Ovary (tissue), 9 donors: ENCODE measurements around the gene MSL1. TPM values are rescaled to one million over a fixed set of nuclear protein-coding genes. Genes with fewer than 3 reads are reported as not detected.
A peak's percentile ranks its signal among the peaks of the same experiment; 100 is the strongest.

ENCODE experiments used
- DNase-seq, 5 donors: peaks; one replicate each; pipeline ENCODE4 v3.0.0-alpha.2; 2019 to 2020
- H3K27ac ChIP-seq, 2 donors: fragments of 200-600 bp; one replicate each; pipeline versions ENCODE4 v1.5.1 to v1.8.0; 2019 to 2022
- H3K27me3 ChIP-seq: fragments of 200-600 bp; one replicate; pipeline ENCODE4 v1.8.0; 2022
- H3K36me3 ChIP-seq: fragments of 200-600 bp; sonication (generic); one replicate; pipeline ENCODE4 v1.5.1; 2019
- H3K4me1 ChIP-seq: one replicate; pipeline ENCODE4 v1.8.1; 2013; ENCODE audit warnings: mild to moderate bottlenecking, moderate library complexity; ENCODE audit not compliant: insufficient read depth
- H3K4me3 ChIP-seq: fragments of 200-600 bp; sonication (generic); one replicate; pipeline ENCODE4 v1.5.1; 2017
- H3K9me3 ChIP-seq, 2 donors: fragments of 200-600 bp in 1 of 2; sonication (generic) in 1 of 2; one replicate each; pipeline versions ENCODE4 v1.5.1 to v1.8.1; 2013 to 2019; ENCODE audit warnings: mild to moderate bottlenecking in 1 of 2, moderate library complexity in 1 of 2
- EP300 ChIP-seq: sonication (generic); formaldehyde crosslinking; IDR thresholded peaks from one replicate; pipeline ENCODE4 v1.6.1; 2017; ENCODE audit warnings: antibody characterized with exemption
- POLR2A ChIP-seq: fragments of 450-650 bp; IDR thresholded peaks from one replicate; pipeline ENCODE4 v1.6.1; 2017; ENCODE audit warnings: antibody characterized with exemption, mild to moderate bottlenecking, moderate library complexity
- WGBS, 3 donors: extraction: QIAGEN DNeasy Blood & Tissue Kit in 1 of 3; methylation state at CpG; one replicate each; pipeline versions ENCODE4 v1.1.5 to v1.1.7; 2013 to 2017; 5-methylcytosine and 5-hydroxymethylcytosine counted together
- intact Hi-C, 4 donors: fragments of 100-400 bp; cut with DNase I; formaldehyde crosslinking; loops; one replicate each; pipeline versions ENCODE4 v1.11.0 to v1.15.1; 2022 to 2023
- polyA plus RNA-seq, 2 donors: library from polyadenylated mRNA; stranded (reverse); fragments of 200-250 nt in 1 of 2; fragments of 350-450 nt in 1 of 2; fragmentation: Illumina TruSeq in 1 of 2; extraction: RNeasy Lipid Tissue Mini Kit (QIAGEN cat#74804) in 1 of 2; gene quantifications; one replicate each; pipeline ENCODE4 v1.2.3, GENCODE V29; 2013 to 2014
- total RNA-seq, 7 donors: library from RNA; depleted of rRNA in 2 of 7; stranded (reverse); fragments of >200 nt in 2 of 7; fragmentation: NEBNext Ultra II Directional in 3 of 7; extraction: Animal tissue kit (Norgen Biotek cat#: 25700) in 3 of 7; gene quantifications; one replicate each; pipeline versions ENCODE4 v1.1.0 to v1.2.4, GENCODE V29; 2016 to 2023
- TF ChIP-seq, protein P1 (sequence below), 3 donors: fragments of 450-650 bp in 2 of 3; fragments of 200-600 bp in 1 of 3; IDR thresholded peaks; one replicate each; pipeline versions ENCODE4 v1.5.1 to v1.8.0; 2016 to 2022; ENCODE audit warnings: antibody characterized with exemption in 3 of 3, mild to moderate bottlenecking in 1 of 3
- donor health status: DM: no; HTN: no; CAD: no; lungs with moderate emphysema.
- donor health status: DM: no; HTN: no; CAD: no.
- donor health status: Bipolar disorder and iron deficiency.
- donor health status: DM: yes; HTN: yes; CAD: no.
- donor health status: DM: no; HTN: no; CAD: no.
- donor health status: DM: yes; HTN: yes; CAD: no.

MSL1 gene
- total and polyA plus RNA-seq, 9 donors: 59.6 to 122 (median 83.3) TPM

DNA sequence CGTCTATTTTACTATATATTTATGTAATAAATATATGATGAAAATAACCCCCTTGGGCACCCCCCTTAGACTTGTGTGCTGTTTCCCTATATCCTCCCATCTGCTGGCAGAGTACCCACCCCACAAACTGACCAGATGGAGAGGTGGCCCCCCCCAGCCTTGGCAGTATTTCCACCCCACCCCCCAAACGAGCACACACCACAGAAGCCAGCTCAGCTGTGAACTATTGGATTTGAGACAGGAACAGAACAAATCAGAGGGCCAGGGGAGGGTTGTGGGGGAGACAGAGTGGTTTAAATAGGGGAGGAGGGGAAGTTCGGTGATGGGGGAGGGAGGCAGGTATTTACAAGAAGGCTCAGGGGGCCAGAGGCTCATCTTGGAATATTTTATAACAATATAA is 29.2 kb upstream of the MSL1 start:
- Histone ChIP-seq H3K4me3 (no peak overlapping the region), H3K4me1 (peaks cover 28% of the 10 kb centered on the region), H3K27me3 (no peaks in the 10 kb centered on the region), H3K27ac (peak overlapping the region; percentile 74 to 88), H3K9me3 (no peaks in the 10 kb centered on the region), H3K36me3 (no peaks in the 10 kb centered on the region)
- no peak for TF ChIP-seq EP300
- TF ChIP-seq, protein P1, sequence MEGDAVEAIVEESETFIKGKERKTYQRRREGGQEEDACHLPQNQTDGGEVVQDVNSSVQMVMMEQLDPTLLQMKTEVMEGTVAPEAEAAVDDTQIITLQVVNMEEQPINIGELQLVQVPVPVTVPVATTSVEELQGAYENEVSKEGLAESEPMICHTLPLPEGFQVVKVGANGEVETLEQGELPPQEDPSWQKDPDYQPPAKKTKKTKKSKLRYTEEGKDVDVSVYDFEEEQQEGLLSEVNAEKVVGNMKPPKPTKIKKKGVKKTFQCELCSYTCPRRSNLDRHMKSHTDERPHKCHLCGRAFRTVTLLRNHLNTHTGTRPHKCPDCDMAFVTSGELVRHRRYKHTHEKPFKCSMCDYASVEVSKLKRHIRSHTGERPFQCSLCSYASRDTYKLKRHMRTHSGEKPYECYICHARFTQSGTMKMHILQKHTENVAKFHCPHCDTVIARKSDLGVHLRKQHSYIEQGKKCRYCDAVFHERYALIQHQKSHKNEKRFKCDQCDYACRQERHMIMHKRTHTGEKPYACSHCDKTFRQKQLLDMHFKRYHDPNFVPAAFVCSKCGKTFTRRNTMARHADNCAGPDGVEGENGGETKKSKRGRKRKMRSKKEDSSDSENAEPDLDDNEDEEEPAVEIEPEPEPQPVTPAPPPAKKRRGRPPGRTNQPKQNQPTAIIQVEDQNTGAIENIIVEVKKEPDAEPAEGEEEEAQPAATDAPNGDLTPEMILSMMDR (IDR thresholded peaks at IDR 0.05): no peak
- TF ChIP-seq POLR2A: no peak
- intact Hi-C loops: no loop called here
- WGBS, 3 donors: 6 to 10% (median 8%) methylated on average over 3 of the region's 3 CpGs
- DNase-seq: peak; percentile 50 to 64 (median 61)

DNA sequence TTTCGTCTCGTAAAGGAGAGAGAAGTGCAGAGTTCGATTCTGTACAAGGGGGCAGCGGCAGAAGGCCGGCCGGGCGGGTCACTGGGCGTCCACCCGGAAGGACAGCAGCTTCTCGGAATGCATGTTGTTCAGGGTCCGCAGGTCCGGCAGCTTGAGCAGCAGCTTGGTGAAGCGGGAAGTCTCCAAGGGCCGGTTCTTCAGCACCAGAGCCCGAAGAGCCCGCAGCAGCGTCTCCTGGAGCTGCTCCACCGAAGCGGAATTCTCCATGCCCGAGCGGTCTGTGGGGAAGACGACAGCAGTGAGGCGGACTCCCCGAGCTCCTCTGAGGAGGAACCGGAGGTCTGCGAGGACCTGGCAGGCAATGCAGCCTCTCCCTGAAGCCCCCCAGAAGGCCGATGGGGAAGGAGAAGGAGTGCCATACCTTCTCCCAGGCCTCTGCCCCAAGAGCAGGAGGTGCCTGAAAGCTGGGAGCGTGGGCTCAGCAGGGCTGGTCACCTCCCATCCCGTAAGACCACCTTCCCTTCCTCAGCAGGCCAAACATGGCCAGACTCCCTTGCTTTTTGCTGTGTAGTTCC is 28.7 kb upstream of the MSL1 start:
- WGBS, 3 donors: 28 to 51% (median 29%) methylated on average over 29 of the region's 29 CpGs
- intact Hi-C loops: no loop called here
- Histone ChIP-seq H3K27me3 (no peaks in the 10 kb centered on the region), H3K36me3 (no peaks in the 10 kb centered on the region), H3K27ac (peak overlapping the region; percentile 74 to 88), H3K4me1 (peaks cover 30% of the 10 kb centered on the region), H3K9me3 (no peaks in the 10 kb centered on the region), H3K4me3 (no peak overlapping the region)
- DNase-seq: peak in 3 of 5 donors; percentile 37 to 61 (median 57)
- TF ChIP-seq POLR2A (no peak), EP300 (no peak)
- TF ChIP-seq, protein P1 (IDR thresholded peaks at IDR 0.05): no peak

DNA sequence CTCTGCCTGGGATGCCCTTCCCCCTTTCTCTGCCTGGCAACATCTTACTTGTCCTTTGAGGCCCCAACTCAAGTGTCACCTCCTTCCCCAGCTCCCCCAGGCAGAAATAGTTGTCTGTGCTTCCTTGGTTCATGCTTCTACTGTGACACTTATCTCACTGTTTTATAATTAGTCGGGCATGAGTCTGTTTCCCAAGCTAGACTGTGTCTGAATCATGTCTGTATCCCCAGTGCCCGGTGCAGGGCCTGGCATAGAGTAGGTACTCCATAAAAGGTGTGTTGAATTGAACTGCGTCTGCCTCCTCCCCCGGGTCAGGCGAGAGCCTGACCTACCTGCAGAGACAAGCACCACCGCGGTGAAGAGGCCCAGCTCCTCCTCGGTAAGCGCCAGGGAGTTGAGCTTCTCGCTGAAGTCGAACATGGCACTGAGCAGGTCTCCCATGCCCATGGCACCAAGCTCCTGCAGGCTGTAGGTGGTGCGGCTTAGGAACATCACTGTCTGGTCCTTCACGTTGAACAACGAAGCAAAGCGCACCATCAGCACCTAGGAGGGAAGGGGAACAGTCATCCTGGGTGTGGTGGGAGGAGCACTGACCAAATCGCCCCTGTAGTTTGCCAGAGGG is 28.1 kb upstream of the MSL1 start:
- no peaks in the 10 kb centered on the region for H3K27me3 ChIP-seq
- 62 to 68% (median 65%) methylated on average over 16 of the region's 16 CpGs for WGBS, 3 donors
- no peaks in the 10 kb centered on the region for H3K9me3 ChIP-seq
- intact Hi-C loops: no loop called here
- no peak overlapping the region for H3K4me3 ChIP-seq
- H3K27ac ChIP-seq: peak overlapping the region; percentile 74 to 88
- peak in 2 of 5 donors; percentile 37 for DNase-seq
- TF ChIP-seq, protein P1 (IDR thresholded peaks at IDR 0.05): no peak
- TF ChIP-seq EP300 (no peak), POLR2A (no peak)
- H3K4me1 ChIP-seq: peaks cover 32% of the 10 kb centered on the region
- no peaks in the 10 kb centered on the region for H3K36me3 ChIP-seq

DNA sequence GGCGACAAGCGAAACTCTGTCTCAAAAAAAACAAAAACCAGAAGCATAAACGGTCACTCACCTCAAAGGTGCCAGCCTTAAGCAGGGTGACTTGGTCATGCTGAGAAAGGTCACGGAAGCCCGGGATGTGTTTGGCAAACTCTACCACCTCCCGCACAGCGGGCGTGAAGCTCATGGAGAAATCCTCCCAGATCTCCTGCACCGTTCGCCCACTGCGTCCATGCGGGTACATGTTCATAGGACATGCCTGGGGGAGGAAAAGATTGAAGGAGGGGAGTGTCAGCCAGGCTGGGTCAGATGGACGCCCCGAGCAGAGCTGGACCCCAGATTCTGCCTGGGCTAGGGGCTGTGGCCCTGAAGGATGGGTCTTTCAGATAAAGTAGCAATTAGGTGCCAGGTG is 26.9 kb upstream of the MSL1 start:
- peak in 1 of 5 donors; percentile 39 for DNase-seq
- no peak for TF ChIP-seq POLR2A
- no peak for TF ChIP-seq EP300
- TF ChIP-seq, protein P1 (IDR thresholded peaks at IDR 0.05): no peak
- H3K36me3 ChIP-seq: no peaks in the 10 kb centered on the region
- peaks cover 32% of the 10 kb centered on the region for H3K4me1 ChIP-seq
- no peaks in the 10 kb centered on the region for H3K27me3 ChIP-seq
- intact Hi-C loops: loop anchor here in 1 of 4 donors (5.0 kb wide), 1 partner anchor 33 kb away; the partner anchor contains the start of gene THRA
- H3K27ac ChIP-seq: peak overlapping the region; percentile 33 to 85
- H3K4me3 ChIP-seq: no peak overlapping the region
- 78 to 80% (median 80%) methylated on average over 14 of the region's 14 CpGs for WGBS, 3 donors
- H3K9me3 ChIP-seq: no peaks in the 10 kb centered on the region
